Measurements from ENCODE around the gene LTA. TPM values are rescaled to one million over a fixed set of nuclear protein-coding genes. Genes with fewer than 3 reads are reported as not detected.

Gene LTA
- total RNA-seq, 1 experiment from 2014 or later: not detected

DNA sequence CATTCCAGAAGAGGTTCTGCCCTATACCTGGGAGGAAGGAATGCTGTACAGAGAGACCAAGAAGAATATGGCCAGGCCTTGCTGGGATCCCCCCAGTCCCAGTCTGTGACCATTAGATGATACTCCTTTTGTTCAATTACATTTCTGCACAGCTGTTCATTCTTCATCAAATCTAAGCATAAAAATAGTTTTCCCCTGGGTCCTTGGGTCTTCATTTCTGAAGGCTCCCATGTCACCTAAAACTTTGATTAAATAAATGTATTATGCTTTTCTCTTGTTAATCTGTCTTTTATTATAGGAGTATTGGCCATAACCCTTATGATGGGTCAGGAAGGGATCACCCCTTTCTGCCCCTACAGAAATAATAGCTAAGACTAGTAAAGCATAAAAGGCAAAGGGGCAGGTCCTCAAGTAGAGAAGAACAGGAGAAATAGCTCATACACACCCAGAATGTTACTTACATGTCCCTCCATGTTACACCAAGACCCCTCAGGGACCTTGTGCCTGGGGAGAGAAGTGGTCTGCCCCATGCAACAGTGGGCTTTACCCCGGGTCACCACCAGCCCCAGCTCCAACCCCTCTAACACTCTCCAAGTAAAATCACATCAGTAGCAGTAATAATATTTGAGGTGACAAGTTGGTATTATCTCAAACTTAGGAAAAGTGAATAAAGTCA lies 2.1 kb upstream of the LTA start:
- no peaks in the 10 kb centered on the region for H3K36me3 Mint-ChIP-seq (ENCODE audit: insufficient read depth, unreplicated experiment)
- CTCF ChIA-PET: interaction anchor here (0.6 to 0.7 kb wide), 2 partner anchors 23 to 1149 kb away, joined by 3 to 4 read pairs; no protein-coding TSS in a partner anchor
- H3K4me3 Mint-ChIP-seq (ENCODE audit: low read depth, unreplicated experiment): no peak overlapping the region
- DNase-seq: no peak
- no peak overlapping the region for H3K27ac Mint-ChIP-seq (ENCODE audit: unreplicated experiment)
- no peaks in the 10 kb centered on the region for H3K9me3 Mint-ChIP-seq (ENCODE audit: low read depth, unreplicated experiment)
- peaks cover 66% of the 10 kb centered on the region for H3K27me3 Mint-ChIP-seq (ENCODE audit: unreplicated experiment)
- no peaks in the 10 kb centered on the region for H3K4me1 Mint-ChIP-seq (ENCODE audit: low read depth, unreplicated experiment)
- BruUV-seq (replicated peaks): no TSS peak
- TF ChIP-seq, protein P1, sequence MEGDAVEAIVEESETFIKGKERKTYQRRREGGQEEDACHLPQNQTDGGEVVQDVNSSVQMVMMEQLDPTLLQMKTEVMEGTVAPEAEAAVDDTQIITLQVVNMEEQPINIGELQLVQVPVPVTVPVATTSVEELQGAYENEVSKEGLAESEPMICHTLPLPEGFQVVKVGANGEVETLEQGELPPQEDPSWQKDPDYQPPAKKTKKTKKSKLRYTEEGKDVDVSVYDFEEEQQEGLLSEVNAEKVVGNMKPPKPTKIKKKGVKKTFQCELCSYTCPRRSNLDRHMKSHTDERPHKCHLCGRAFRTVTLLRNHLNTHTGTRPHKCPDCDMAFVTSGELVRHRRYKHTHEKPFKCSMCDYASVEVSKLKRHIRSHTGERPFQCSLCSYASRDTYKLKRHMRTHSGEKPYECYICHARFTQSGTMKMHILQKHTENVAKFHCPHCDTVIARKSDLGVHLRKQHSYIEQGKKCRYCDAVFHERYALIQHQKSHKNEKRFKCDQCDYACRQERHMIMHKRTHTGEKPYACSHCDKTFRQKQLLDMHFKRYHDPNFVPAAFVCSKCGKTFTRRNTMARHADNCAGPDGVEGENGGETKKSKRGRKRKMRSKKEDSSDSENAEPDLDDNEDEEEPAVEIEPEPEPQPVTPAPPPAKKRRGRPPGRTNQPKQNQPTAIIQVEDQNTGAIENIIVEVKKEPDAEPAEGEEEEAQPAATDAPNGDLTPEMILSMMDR (IDR thresholded peaks at IDR 0.05; ENCODE audit: unreplicated experiment): no peak
- intact Hi-C loops (cut with micrococcal nuclease; ENCODE audit: unreplicated experiment): no loop called here

- BruUV-seq (replicated peaks): no TSS peak
- CTCF ChIA-PET: interaction anchor here (0.5 to 2.3 kb wide), 3 partner anchors 10 to 14 kb away, joined by 3 to 8 read pairs (median 3); no protein-coding TSS in a partner anchor
- Mint-ChIP-seq H3K36me3 (ENCODE audit: insufficient read depth, unreplicated experiment) (no peaks in the 10 kb centered on the region), H3K4me3 (ENCODE audit: low read depth, unreplicated experiment) (no peak overlapping the region), H3K27me3 (ENCODE audit: unreplicated experiment) (peaks cover 67% of the 10 kb centered on the region), H3K27ac (ENCODE audit: unreplicated experiment) (no peak overlapping the region), H3K4me1 (ENCODE audit: low read depth, unreplicated experiment) (no peaks in the 10 kb centered on the region), H3K9me3 (ENCODE audit: low read depth, unreplicated experiment) (no peaks in the 10 kb centered on the region)
- intact Hi-C loops (cut with micrococcal nuclease; ENCODE audit: unreplicated experiment): no loop called here
- DNase-seq: no peak
- TF ChIP-seq, protein P1 (IDR thresholded peaks at IDR 0.05; ENCODE audit: unreplicated experiment): no peak
Measured at GRCh38 chr6:31573239-31574105, 1.4 kb downstream of the LTA start.

- BruUV-seq (replicated peaks): no TSS peak
- no peak overlapping the region for H3K27ac Mint-ChIP-seq (ENCODE audit: unreplicated experiment)
- H3K9me3 Mint-ChIP-seq (ENCODE audit: low read depth, unreplicated experiment): no peaks in the 10 kb centered on the region
- intact Hi-C loops (cut with micrococcal nuclease; ENCODE audit: unreplicated experiment): no loop called here
- no peak overlapping the region for H3K4me3 Mint-ChIP-seq (ENCODE audit: low read depth, unreplicated experiment)
- TF ChIP-seq, protein P1 (IDR thresholded peaks at IDR 0.05; ENCODE audit: unreplicated experiment): no peak
- no peaks in the 10 kb centered on the region for H3K4me1 Mint-ChIP-seq (ENCODE audit: low read depth, unreplicated experiment)
- CTCF ChIA-PET: interaction anchor here (0.5 to 2.3 kb wide), 6 partner anchors 9 to 27 kb away, joined by 3 to 8 read pairs (median 4); partner anchors contain the start of gene NFKBIL1
- peaks cover 58% of the 10 kb centered on the region for H3K27me3 Mint-ChIP-seq (ENCODE audit: unreplicated experiment)
- no peak for DNase-seq
- H3K36me3 Mint-ChIP-seq (ENCODE audit: insufficient read depth, unreplicated experiment): no peaks in the 10 kb centered on the region
Measured at GRCh38 chr6:31574106-31575061, 2.3 kb downstream of the LTA start.
